Measurements from ENCODE around the gene TRPC4AP.

DNA sequence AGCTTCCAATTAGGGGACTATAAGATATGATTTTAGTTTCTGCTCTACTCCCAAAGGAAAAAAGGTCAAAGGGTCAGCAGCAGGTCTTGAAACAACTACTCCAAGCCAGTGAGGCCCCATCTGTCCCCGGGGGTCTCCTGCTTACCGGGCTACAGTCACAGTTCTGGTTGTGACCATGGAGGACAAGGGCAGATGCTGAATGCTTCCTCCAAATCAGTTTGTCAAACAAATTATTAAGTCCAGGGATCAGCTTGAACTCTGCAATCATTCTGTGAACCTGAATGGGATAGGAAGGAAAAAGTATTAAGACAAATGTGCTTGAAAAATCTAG lies 76.8 kb downstream of the TRPC4AP start:
- TF ChIP-seq, protein P1, sequence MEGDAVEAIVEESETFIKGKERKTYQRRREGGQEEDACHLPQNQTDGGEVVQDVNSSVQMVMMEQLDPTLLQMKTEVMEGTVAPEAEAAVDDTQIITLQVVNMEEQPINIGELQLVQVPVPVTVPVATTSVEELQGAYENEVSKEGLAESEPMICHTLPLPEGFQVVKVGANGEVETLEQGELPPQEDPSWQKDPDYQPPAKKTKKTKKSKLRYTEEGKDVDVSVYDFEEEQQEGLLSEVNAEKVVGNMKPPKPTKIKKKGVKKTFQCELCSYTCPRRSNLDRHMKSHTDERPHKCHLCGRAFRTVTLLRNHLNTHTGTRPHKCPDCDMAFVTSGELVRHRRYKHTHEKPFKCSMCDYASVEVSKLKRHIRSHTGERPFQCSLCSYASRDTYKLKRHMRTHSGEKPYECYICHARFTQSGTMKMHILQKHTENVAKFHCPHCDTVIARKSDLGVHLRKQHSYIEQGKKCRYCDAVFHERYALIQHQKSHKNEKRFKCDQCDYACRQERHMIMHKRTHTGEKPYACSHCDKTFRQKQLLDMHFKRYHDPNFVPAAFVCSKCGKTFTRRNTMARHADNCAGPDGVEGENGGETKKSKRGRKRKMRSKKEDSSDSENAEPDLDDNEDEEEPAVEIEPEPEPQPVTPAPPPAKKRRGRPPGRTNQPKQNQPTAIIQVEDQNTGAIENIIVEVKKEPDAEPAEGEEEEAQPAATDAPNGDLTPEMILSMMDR (IDR thresholded peaks at IDR 0.05): no peak
- no peak for TF ChIP-seq POLR2A (IDR thresholded peaks at IDR 0.05)
- no peak for TF ChIP-seq EP300 (IDR thresholded peaks at IDR 0.05)

Measured in tibial nerve (tissue), 4 donors.